H1 (cell line): ENCODE results near the gene AGBL1. TPM values are rescaled to one million over a fixed set of nuclear protein-coding genes. Genes with fewer than 3 reads are reported as not detected.

Experiments used
- CTCF ChIA-PET: fragments of 300-600 bp; sonication (Branson Sonifier 250); formaldehyde crosslinking; loops from one replicate; lab custom pipeline; 2021; ENCODE audit not compliant: partially characterized antibody; lab: Charles Lee
- POLR2A ChIA-PET: fragments of 300-600 bp; sonication (Branson Sonifier 250); formaldehyde crosslinking; loops from one replicate; lab custom pipeline; 2021; ENCODE audit warnings: inconsistent platforms; ENCODE audit not compliant: partially characterized antibody; lab: Charles Lee
- DNase-seq, 2 experiments: peaks; one replicate each; pipeline versions ENCODE4 v3.0.0 to v3.0.0-alpha.2; 2010 to 2022; ENCODE audit warnings: low spot score in 2 of 2, low read depth in 1 of 2, mixed read lengths in 1 of 2
- FAIRE-seq: peaks from 2 replicates; lab custom pipeline; 2011; peaks lifted over from hg19 to GRCh38; lab: Jason Lieb, UNC
- H2AFZ ChIP-seq: 2 replicates; pipeline ENCODE4 v1.8.1; 2012; ENCODE audit warnings: low read length, inconsistent platforms
- H2AK5ac ChIP-seq: 2 replicates; pipeline ENCODE4 v1.6.1; 2013; ENCODE audit warnings: low read depth, low read length
- H2BK120ac ChIP-seq: replicated peaks from 2 replicates; pipeline ENCODE3; 2013; ENCODE audit warnings: low read depth, low read length, inconsistent platforms
- H2BK12ac ChIP-seq: 2 replicates; pipeline ENCODE4 v1.6.1; 2013; ENCODE audit warnings: low read depth, low read length
- H2BK15ac ChIP-seq: 2 replicates; pipeline ENCODE4 v1.6.1; 2013; ENCODE audit warnings: low read length
- H2BK20ac ChIP-seq: 2 replicates; pipeline ENCODE4 v1.6.1; 2013; ENCODE audit warnings: low read length
- H2BK5ac ChIP-seq: 2 replicates; pipeline ENCODE4 v1.6.1; 2013; ENCODE audit warnings: low read depth, low read length
- H3K14ac ChIP-seq: 2 replicates; pipeline ENCODE4 v1.6.1; 2013; ENCODE audit warnings: inconsistent platforms; ENCODE audit not compliant: insufficient read length
- H3K18ac ChIP-seq: 2 replicates; pipeline ENCODE4 v1.6.1; 2013; ENCODE audit warnings: low read length; ENCODE audit errors: extremely low read depth
- H3K23ac ChIP-seq: 2 replicates; pipeline ENCODE4 v1.6.1; 2013; ENCODE audit warnings: inconsistent platforms; ENCODE audit not compliant: insufficient read length
- H3K23me2 ChIP-seq: 2 replicates; pipeline ENCODE4 v1.6.1; 2013; ENCODE audit warnings: low read depth, low read length
- H3K27ac ChIP-seq: 2 replicates; pipeline ENCODE4 v1.6.1; 2011; ENCODE audit warnings: low read depth, low read length, inconsistent platforms
- H3K27me3 ChIP-seq, 4 experiments: replicated peaks in 1 of 4; 1 replicate in 1 of 4; 2 replicates in 3 of 4; pipeline versions ENCODE4 v1.6.1 to v1.8.1; 2011 to 2013; ENCODE audit warnings: low read length in 3 of 4, mild to moderate bottlenecking in 3 of 4, inconsistent platforms in 2 of 4, mixed read lengths in 2 of 4, moderate library complexity in 1 of 4; ENCODE audit not compliant: control insufficient read depth in 3 of 4, insufficient read depth in 3 of 4; ENCODE audit errors: extremely low read depth in 1 of 4
- H3K36me3 ChIP-seq, 4 experiments: 2 replicates each; pipeline versions ENCODE4 v1.6.1 to v1.8.1; 2011 to 2013; ENCODE audit warnings: mild to moderate bottlenecking in 4 of 4, low read length in 3 of 4, moderate library complexity in 2 of 4, control low read depth in 1 of 4, inconsistent platforms in 1 of 4; ENCODE audit not compliant: insufficient read depth in 4 of 4, control insufficient read depth in 2 of 4
- H3K4ac ChIP-seq: replicated peaks from 2 replicates; pipeline ENCODE3; 2013; ENCODE audit warnings: low read length, low read depth, mixed read lengths, inconsistent platforms; ENCODE audit not compliant: insufficient read length
- H3K4me1 ChIP-seq, 4 experiments: replicated peaks in 1 of 4; 1 replicate in 1 of 4; 2 replicates in 3 of 4; pipeline versions ENCODE4 v1.6.1 to v1.8.1; 2011 to 2013; ENCODE audit warnings: low read length in 3 of 4, inconsistent platforms in 2 of 4, mixed read lengths in 1 of 4; ENCODE audit not compliant: insufficient read depth in 4 of 4, control insufficient read depth in 3 of 4
- H3K4me2 ChIP-seq, 2 experiments: 2 replicates each; pipeline versions ENCODE4 v1.6.1 to v1.8.1; 2011 to 2013; ENCODE audit warnings: low read depth in 2 of 2, low read length in 2 of 2, control low read depth in 1 of 2, inconsistent platforms in 1 of 2, mild to moderate bottlenecking in 1 of 2; ENCODE audit not compliant: insufficient read depth in 1 of 2
- H3K4me3 ChIP-seq, 4 experiments: fragments of 200-600, 300-600 bp in 1 of 4; sonication (generic), shearing (Covaris generic), sonication (Bioruptor Twin) in 1 of 4; 2 replicates each; pipeline versions ENCODE4 v1.5.1 to v1.8.1; 2011 to 2016; ENCODE audit warnings: low read length in 4 of 4, low read depth in 3 of 4, control low read depth in 2 of 4, inconsistent platforms in 2 of 4, mild to moderate bottlenecking in 2 of 4, mixed read lengths in 1 of 4, moderate library complexity in 1 of 4; ENCODE audit not compliant: insufficient read depth in 2 of 4; ENCODE audit errors: extremely low read depth in 1 of 4
- H3K56ac ChIP-seq: replicated peaks from 2 replicates; pipeline ENCODE3; 2013; ENCODE audit warnings: low read depth, mild to moderate bottlenecking, mixed read lengths, low read length, inconsistent platforms; ENCODE audit not compliant: insufficient read length
- H3K79me1 ChIP-seq: 2 replicates; pipeline ENCODE4 v1.6.1; 2013; ENCODE audit warnings: low read depth, low read length, control low read depth
- H3K79me2 ChIP-seq, 2 experiments: 2 replicates each; pipeline versions ENCODE4 v1.6.1 to v1.8.1; 2012 to 2013; ENCODE audit warnings: low read length in 2 of 2, mild to moderate bottlenecking in 2 of 2, inconsistent platforms in 1 of 2; ENCODE audit not compliant: insufficient read depth in 2 of 2, control insufficient read depth in 1 of 2
- H3K9ac ChIP-seq, 4 experiments: replicated peaks in 1 of 4; 1 replicate in 1 of 4; 2 replicates in 3 of 4; pipeline versions ENCODE4 v1.6.1 to v1.8.1; 2011 to 2013; ENCODE audit warnings: low read depth in 3 of 4, low read length in 3 of 4, control low read depth in 2 of 4, mild to moderate bottlenecking in 2 of 4, moderate library complexity in 2 of 4, inconsistent platforms in 1 of 4; ENCODE audit errors: extremely low read depth in 1 of 4
- H3K9me3 ChIP-seq, 2 experiments: 2 replicates each; pipeline versions ENCODE4 v1.6.1 to v1.8.1; 2012 to 2013; ENCODE audit warnings: mild to moderate bottlenecking in 2 of 2, moderate library complexity in 2 of 2, control low read depth in 1 of 2, inconsistent platforms in 1 of 2, low read depth in 1 of 2, low read length in 1 of 2, mixed read lengths in 1 of 2; ENCODE audit not compliant: insufficient read depth in 2 of 2
- H4K20me1 ChIP-seq, 2 experiments: replicated peaks in 1 of 2; 2 replicates each; pipeline versions ENCODE3 to v1.8.1; 2011 to 2013; ENCODE audit warnings: inconsistent platforms in 2 of 2, low read length in 2 of 2, mild to moderate bottlenecking in 1 of 2; ENCODE audit not compliant: insufficient read depth in 2 of 2, control insufficient read depth in 1 of 2
- H4K5ac ChIP-seq: 2 replicates; pipeline ENCODE4 v1.6.1; 2013; ENCODE audit warnings: low read length, low read depth, mixed read lengths, inconsistent platforms; ENCODE audit not compliant: insufficient read length
- H4K8ac ChIP-seq: 2 replicates; pipeline ENCODE4 v1.8.0; 2013; ENCODE audit warnings: mild to moderate bottlenecking, moderate library complexity, low read length, inconsistent platforms; ENCODE audit not compliant: insufficient read depth; ENCODE audit errors: extremely low read depth
- H4K91ac ChIP-seq: replicated peaks from 2 replicates; pipeline ENCODE3; 2013; ENCODE audit warnings: low read length, mixed read lengths, inconsistent platforms; ENCODE audit not compliant: insufficient read length
- BACH1 ChIP-seq: IDR thresholded peaks from 2 replicates; pipeline ENCODE4 v1.6.1; 2012; ENCODE audit warnings: low read length, improper control_type of control experiment
- GABPA ChIP-seq: IDR thresholded peaks from 2 replicates; pipeline ENCODE4 v1.6.1; 2011; ENCODE audit warnings: mild to moderate bottlenecking, low read length, moderate library complexity, borderline replicate concordance; ENCODE audit not compliant: insufficient read depth
- HDAC6 ChIP-seq: IDR thresholded peaks from one replicate; pipeline ENCODE4 v1.7.1; 2012; ENCODE audit warnings: low read depth, mild to moderate bottlenecking, inconsistent platforms, low read length, moderate library complexity
- JUN ChIP-seq: IDR thresholded peaks from 2 replicates; pipeline ENCODE4 v1.6.1; 2011; ENCODE audit warnings: low read depth, mild to moderate bottlenecking, improper control_type of control experiment, low read length
- MAFK ChIP-seq: IDR thresholded peaks from 2 replicates; pipeline ENCODE4 v1.6.1; 2012; ENCODE audit warnings: low read depth, mild to moderate bottlenecking, improper control_type of control experiment, low read length
- PHF8 ChIP-seq: fragments of 200-600 bp; sonication (generic); conservative IDR thresholded peaks from 2 replicates; pipeline ENCODE4 v1.7.1; 2012; ENCODE audit warnings: low read depth, mild to moderate bottlenecking, inconsistent platforms, low read length, moderate library complexity
- RXRA ChIP-seq: IDR thresholded peaks from 2 replicates; pipeline ENCODE4 v1.6.1; 2011; ENCODE audit warnings: low read depth, mild to moderate bottlenecking, low read length, moderate library complexity; ENCODE audit not compliant: insufficient read depth
- SP1 ChIP-seq: IDR thresholded peaks from 2 replicates; pipeline ENCODE4 v1.6.1; 2011; ENCODE audit warnings: low read depth, low read length
- SP2 ChIP-seq: IDR thresholded peaks from 2 replicates; pipeline ENCODE4 v1.6.1; 2012; ENCODE audit warnings: mild to moderate bottlenecking, low read length, inconsistent platforms
- SUZ12 ChIP-seq: fragments of 200-600 bp; sonication (generic); IDR thresholded peaks from 2 replicates; pipeline ENCODE4 v1.6.1; 2012; ENCODE audit warnings: mild to moderate bottlenecking, inconsistent platforms, low read length, moderate library complexity, mixed read lengths
- TAF1 ChIP-seq: IDR thresholded peaks from 2 replicates; pipeline ENCODE4 v1.6.1; 2011; ENCODE audit warnings: mild to moderate bottlenecking, low read depth, low read length
- TBP ChIP-seq: IDR thresholded peaks from 2 replicates; pipeline ENCODE4 v1.6.1; 2011; ENCODE audit warnings: low read depth, low read length, improper control_type of control experiment
- ZNF274 ChIP-seq: IDR thresholded peaks from 2 replicates; pipeline ENCODE4 v1.7.0; 2012; ENCODE audit warnings: low read length, borderline replicate concordance; ENCODE audit errors: extremely low read depth
- WGBS, 2 experiments: shearing (Covaris generic) in 1 of 2; methylation state at CpG; one replicate each; pipeline versions ENCODE4 v1.1.6 to v1.1.7; 2013 to 2015; ENCODE audit warnings: low lambda C conversion rate in 2 of 2, mixed read lengths in 2 of 2, inconsistent platforms in 1 of 2, low coverage in 1 of 2, missing lambda C conversion rate in 1 of 2; ENCODE audit not compliant: insufficient replicate concordance in 2 of 2, insufficient coverage in 1 of 2, insufficient read length in 1 of 2; ENCODE audit errors: extremely low coverage in 1 of 2, missing lambda C conversion rate in 1 of 2; 5-methylcytosine and 5-hydroxymethylcytosine counted together
- polyA plus RNA-seq, 7 experiments: library from polyadenylated mRNA; depleted of rRNA in 3 of 7; stranded (reverse) in 5 of 7; unstranded in 2 of 7; fragments of >200 nt in 5 of 7; fragments of 200-250 nt in 2 of 7; gene quantifications; 1 replicate in 5 of 7; 2 replicates in 1 of 7; 4 replicates in 1 of 7; pipeline versions ENCODE4 v1.2.1 to v1.2.3, GENCODE V29; 2011 to 2013; ENCODE audit warnings: missing spikeins in 2 of 7, mixed read lengths in 2 of 7
- total RNA-seq: library from RNA; stranded (reverse); fragmentation: NEBNext Ultra II Directional; extraction: Animal tissue kit (Norgen Biotek cat#: 25700); gene quantifications from 2 replicates; pipeline ENCODE4 v1.2.1, GENCODE V29; 2021

Gene AGBL1
- total and polyA plus RNA-seq, 2 of the 8 experiments (the other 6 are each of a cell fraction or from before 2014, with no cell fraction given): not detected

DNA sequence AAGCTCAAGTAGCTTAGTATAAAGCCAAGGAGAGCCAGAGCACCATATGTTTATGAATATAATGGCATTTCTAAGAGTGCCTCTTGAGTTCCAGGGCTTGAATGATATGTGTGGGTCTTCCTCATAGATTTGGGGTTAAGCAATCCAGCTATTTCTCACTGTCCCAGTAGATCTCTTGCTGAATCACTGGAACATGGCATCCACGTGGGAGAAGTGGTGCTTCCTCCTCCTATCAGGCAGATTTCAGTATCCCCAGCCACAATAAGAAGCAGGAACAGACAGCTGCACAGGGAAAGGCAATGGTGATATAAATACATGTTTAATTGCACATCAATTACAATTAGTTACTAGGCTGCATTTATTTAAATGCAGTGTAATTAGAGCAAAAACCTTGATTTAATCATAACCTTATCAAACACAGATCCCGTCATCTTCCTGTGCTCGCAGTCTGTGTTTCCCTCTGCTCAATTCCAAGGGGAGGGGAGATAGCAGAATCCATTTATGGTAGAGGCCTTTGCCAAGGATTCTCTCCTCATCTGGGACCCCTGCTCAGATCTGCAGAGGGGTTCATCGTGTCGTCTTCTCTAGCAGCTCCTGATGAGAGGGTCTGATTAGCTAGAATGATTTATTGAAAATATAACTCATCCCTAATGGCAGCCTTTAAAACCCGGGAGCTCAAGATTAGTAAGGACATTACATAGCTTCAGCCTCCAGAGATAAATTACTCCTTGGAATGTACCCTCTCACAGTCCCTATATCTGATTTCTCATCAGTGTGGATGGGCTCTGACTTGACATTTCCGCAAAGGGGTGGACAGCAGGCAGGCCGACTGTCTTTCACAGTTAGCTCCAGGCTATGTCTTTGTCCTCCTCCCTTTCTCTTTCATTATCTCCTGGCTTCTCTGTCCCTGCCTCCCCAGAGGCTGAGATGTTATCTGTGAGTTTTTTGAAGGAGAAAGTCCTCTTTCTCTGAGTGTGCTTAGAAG, 775.9 kb downstream of the AGBL1 start:
- Histone ChIP-seq H3K4ac (no peak overlapping the region), H4K8ac (no peak overlapping the region), H3K9ac (no peak overlapping the region), H3K4me1 (no peaks in the 10 kb centered on the region), H2BK120ac (no peak overlapping the region), H3K4me2 (no peak overlapping the region), H3K14ac (no peak overlapping the region), H3K23me2 (no peaks in the 10 kb centered on the region), H3K27me3 (no peaks in the 10 kb centered on the region), H2BK20ac (no peak overlapping the region), H3K18ac (no peak overlapping the region), H3K56ac (no peak overlapping the region), H2AFZ (no peak overlapping the region), H4K91ac (no peak overlapping the region), H3K4me3 (no peak overlapping the region), H4K20me1 (no peaks in the 10 kb centered on the region), H3K27ac (no peak overlapping the region), H3K9me3 (no peaks in the 10 kb centered on the region), H2BK12ac (no peak overlapping the region), H2AK5ac (no peak overlapping the region), H3K36me3 (no peaks in the 10 kb centered on the region), H4K5ac (no peak overlapping the region), H2BK5ac (no peak overlapping the region), H3K79me2 (no peaks in the 10 kb centered on the region), H3K79me1 (no peaks in the 10 kb centered on the region), H3K23ac (no peak overlapping the region), H2BK15ac (no peak overlapping the region)
- DNase-seq: no peak
- WGBS, 2 experiments: 86% methylated on average over 8 of the region's 8 CpGs; no CpG with 5 or more reads in 1 of the 2 experiments
- CTCF ChIA-PET: interaction anchor here (1.0 kb wide), 1 partner anchor 46 kb away, joined by 3 read pairs; no protein-coding TSS in a partner anchor
- FAIRE-seq: no peak
- POLR2A ChIA-PET: no interaction called here
- TF ChIP-seq HDAC6: no peak
- TF ChIP-seq SP1: no peak
- TF ChIP-seq TAF1: no peak
- no peak for TF ChIP-seq SP2
- no peak for TF ChIP-seq JUN
- no peak for TF ChIP-seq TBP
- TF ChIP-seq BACH1: no peak
- TF ChIP-seq ZNF274: no peak
- TF ChIP-seq MAFK: no peak
- TF ChIP-seq RXRA: no peak
- no peak for TF ChIP-seq GABPA
- TF ChIP-seq SUZ12: no peak
- no peak for TF ChIP-seq PHF8
